ENCODE data around the gene ZNF710.
"Not testable (repeated sequence)": the region's sequence is repeated elsewhere in the genome, so short reads cannot be mapped to it uniquely, and the experiment has no call there.

The ZNF710 gene

GRCh38 chr15:90062462-90062932 is 61.4 kb downstream of the ZNF710 start:
- DNase-seq (ENCODE audit: low read depth) = no peak

- DNase-seq (ENCODE audit: low read depth) = no peak
These were observed 62.0 kb downstream of the ZNF710 start for GRCh38 chr15:90062973-90063769.

- DNase-seq (ENCODE audit: low read depth) = no peak
These were observed 62.7 kb downstream of the ZNF710 start for GRCh38 chr15:90063770-90064247.

- no peak for DNase-seq (ENCODE audit: low read depth)
These were observed 64.0 kb downstream of the ZNF710 start for GRCh38 chr15:90064911-90065681.

- no peak for DNase-seq (ENCODE audit: low read depth)
These were observed 64.5 kb downstream of the ZNF710 start for GRCh38 chr15:90065682-90066049.

- DNase-seq (ENCODE audit: low read depth) = no peak
These were observed 66.2 kb downstream of the ZNF710 start for GRCh38 chr15:90067181-90067952.

- no peak for DNase-seq (ENCODE audit: low read depth)
These were observed 67.0 kb downstream of the ZNF710 start for GRCh38 chr15:90067953-90068606.

GRCh38 chr15:90070623-90071022 is 69.5 kb downstream of the ZNF710 start:
- DNase-seq (ENCODE audit: low read depth) = not testable (repeated sequence)

- DNase-seq (ENCODE audit: low read depth) = peak; percentile 77
These were observed 70.2 kb downstream of the ZNF710 start for GRCh38 chr15:90071220-90071807.

GRCh38 chr15:90072978-90073640 is 72.0 kb downstream of the ZNF710 start:
- no peak for DNase-seq (ENCODE audit: low read depth)

GRCh38 chr15:90074023-90074422 is 72.9 kb downstream of the ZNF710 start:
- DNase-seq (ENCODE audit: low read depth) = no peak

GRCh38 chr15:90074916-90075315 is 73.8 kb downstream of the ZNF710 start:
- DNase-seq (ENCODE audit: low read depth) = no peak

GRCh38 chr15:90075420-90076289 is 74.5 kb downstream of the ZNF710 start:
- no peak for DNase-seq (ENCODE audit: low read depth)

- DNase-seq (ENCODE audit: low read depth) = no peak
These were observed 75.6 kb downstream of the ZNF710 start for GRCh38 chr15:90076716-90077115.

GRCh38 chr15:90078965-90079364 is 77.8 kb downstream of the ZNF710 start:
- DNase-seq (ENCODE audit: low read depth) = no peak

- no peak for DNase-seq (ENCODE audit: low read depth)
These were observed 78.7 kb downstream of the ZNF710 start for GRCh38 chr15:90079619-90080457.

GRCh38 chr15:90080458-90080755 is 79.3 kb downstream of the ZNF710 start:
- DNase-seq (ENCODE audit: low read depth) = no peak

GRCh38 chr15:90080818-90081393 is 79.8 kb downstream of the ZNF710 start:
- no peak for DNase-seq (ENCODE audit: low read depth)
